GM18499 (cell line): Measurements from ENCODE around the gene ITPRIP.

Source experiments
- ATAC-seq: cut with Tn5 transposase; IDR thresholded peaks from one replicate; pipeline ENCODE4 v1.9.1; 2021; ENCODE audit warnings: moderate number of reproducible peaks; ENCODE audit not compliant: insufficient read depth, unreplicated experiment

Gene ITPRIP

GRCh38 chr10:104259999-104260774 lies 78.1 kb downstream of the ITPRIP start:
- no peak for ATAC-seq
